ENCODE data around the gene LRP3.
"Not testable (repeated sequence)": the region's sequence is repeated elsewhere in the genome, so short reads cannot be mapped to it uniquely, and the experiment has no call there.

LRP3 gene

GRCh38 chr19:33193865-33194362 is at the start of gene LRP3:
TSS of gene LRP3 (plus strand) at chr19:33194330. CDS start at chr19:33194786, 456 bp downstream.
- peak; percentile 18 for DNase-seq (ENCODE audit: low read depth)
- H3K4me3 ChIP-seq (replicated peaks; ENCODE audit: low read depth, low read length) = peak within 1 kb of the TSS; percentile 63
- TF ChIP-seq, protein P1, sequence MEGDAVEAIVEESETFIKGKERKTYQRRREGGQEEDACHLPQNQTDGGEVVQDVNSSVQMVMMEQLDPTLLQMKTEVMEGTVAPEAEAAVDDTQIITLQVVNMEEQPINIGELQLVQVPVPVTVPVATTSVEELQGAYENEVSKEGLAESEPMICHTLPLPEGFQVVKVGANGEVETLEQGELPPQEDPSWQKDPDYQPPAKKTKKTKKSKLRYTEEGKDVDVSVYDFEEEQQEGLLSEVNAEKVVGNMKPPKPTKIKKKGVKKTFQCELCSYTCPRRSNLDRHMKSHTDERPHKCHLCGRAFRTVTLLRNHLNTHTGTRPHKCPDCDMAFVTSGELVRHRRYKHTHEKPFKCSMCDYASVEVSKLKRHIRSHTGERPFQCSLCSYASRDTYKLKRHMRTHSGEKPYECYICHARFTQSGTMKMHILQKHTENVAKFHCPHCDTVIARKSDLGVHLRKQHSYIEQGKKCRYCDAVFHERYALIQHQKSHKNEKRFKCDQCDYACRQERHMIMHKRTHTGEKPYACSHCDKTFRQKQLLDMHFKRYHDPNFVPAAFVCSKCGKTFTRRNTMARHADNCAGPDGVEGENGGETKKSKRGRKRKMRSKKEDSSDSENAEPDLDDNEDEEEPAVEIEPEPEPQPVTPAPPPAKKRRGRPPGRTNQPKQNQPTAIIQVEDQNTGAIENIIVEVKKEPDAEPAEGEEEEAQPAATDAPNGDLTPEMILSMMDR (IDR thresholded peaks at IDR 0.05; ENCODE audit: low read length, missing control alignments) = no peak

DNA sequence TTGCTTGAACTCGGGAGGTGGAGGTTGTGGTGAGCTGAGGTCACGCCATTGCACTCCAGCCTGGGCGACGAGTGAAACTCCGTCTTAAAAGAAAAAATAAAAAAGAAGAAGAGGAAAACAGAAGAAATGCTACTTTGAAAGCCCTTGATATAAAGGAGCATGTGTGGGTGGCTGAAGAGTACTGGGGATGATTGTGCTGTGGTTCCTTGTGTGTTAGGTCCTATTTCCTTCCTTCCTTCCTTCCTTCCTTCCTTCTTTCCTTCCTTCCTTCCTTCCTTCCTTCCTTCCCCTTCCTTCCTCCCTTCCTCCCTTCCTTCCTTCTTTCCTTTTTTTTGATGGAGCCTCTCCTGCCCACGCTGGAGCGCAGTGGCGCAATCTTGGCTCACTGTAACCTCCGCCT is 47.9 kb upstream of the LRP3 start:
- H3K4me3 ChIP-seq (replicated peaks; ENCODE audit: low read depth, low read length) = no peak overlapping the region
- TF ChIP-seq, protein P1 (IDR thresholded peaks at IDR 0.05; ENCODE audit: low read length, missing control alignments) = no peak

DNA sequence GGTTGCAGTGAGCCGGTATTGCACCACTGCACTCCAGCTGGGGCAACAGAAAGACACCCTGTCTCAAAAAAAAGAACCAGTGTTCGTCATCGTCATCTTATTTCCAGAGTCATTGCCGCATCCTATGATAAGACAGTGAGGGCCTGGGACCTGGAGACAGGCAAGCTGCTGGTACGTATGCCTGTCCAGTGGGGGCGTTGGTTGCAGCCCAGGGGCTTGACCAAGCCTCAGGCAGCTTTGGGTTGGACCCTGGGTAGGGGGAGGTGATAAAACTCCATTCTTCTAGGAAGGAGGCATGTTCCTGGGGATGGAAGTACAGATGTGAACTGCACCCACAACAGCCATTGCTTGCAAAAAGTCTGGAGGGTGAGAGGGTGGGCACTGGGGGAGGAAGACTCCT is 46.6 kb upstream of the LRP3 start:
- no peak for DNase-seq (ENCODE audit: low read depth)
- no peak overlapping the region for H3K4me3 ChIP-seq (replicated peaks; ENCODE audit: low read depth, low read length)

More for the DNA sequence above, 47.9 kb upstream of the LRP3 start:
- no peak for DNase-seq (ENCODE audit: low read depth)

DNA sequence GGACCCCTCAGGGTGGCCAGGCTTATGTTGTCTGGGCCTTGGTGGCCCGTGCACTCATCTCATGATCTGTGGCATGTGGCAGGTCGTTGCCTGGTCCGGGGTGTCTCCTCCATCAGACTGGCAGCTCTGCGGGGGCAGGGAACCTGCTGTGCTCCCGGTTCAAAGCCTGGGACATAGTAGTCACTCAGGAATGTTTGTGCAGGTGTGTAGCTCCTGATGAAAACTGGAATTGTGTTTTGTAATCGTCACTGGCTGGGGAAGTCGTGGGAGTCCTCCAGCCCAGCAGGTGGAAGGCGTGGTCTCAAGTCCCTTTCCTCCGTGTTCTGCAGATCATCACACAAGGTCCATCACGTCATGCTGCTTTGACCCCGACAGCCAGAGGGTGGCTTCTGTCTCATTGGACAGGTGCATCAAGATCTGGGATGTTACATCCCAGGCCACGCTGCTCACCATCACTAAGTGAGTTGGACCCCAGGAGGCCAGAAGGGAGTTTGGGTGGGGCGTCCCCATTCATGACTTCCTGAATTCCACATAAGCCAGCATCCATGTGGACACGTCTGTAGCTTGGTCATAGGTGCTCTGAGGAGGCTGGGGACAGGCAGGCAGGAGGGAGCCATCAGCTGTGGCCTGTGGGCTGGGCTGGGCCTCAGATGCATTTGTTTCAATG is 43.1 kb upstream of the LRP3 start:
- no peak overlapping the region for H3K4me3 ChIP-seq (replicated peaks; ENCODE audit: low read depth, low read length)
- no peak for DNase-seq (ENCODE audit: low read depth)
- TF ChIP-seq, protein P1 (IDR thresholded peaks at IDR 0.05; ENCODE audit: low read length, missing control alignments) = no peak

More for the DNA sequence above, 46.6 kb upstream of the LRP3 start:
- TF ChIP-seq, protein P1 (IDR thresholded peaks at IDR 0.05; ENCODE audit: low read length, missing control alignments) = no peak

DNA sequence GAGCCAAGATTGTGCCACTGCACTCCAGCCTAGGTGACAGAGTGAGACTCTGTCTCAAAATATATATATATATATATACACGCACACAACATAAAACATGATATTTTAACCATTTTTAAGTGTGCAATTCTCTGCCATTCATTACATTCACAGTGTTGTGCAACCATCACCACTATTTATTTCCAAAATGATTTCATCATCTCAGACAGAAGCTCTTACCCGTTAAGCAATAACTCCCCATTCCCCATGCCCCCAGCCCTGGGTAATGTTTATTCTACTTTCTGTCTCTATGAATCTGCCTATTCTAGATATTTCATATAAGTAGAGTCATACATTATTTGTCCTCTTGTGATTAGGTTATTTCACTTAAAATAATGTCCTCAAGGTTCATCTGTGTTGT is 42.0 kb upstream of the LRP3 start:
- TF ChIP-seq, protein P1 (IDR thresholded peaks at IDR 0.05; ENCODE audit: low read length, missing control alignments) = no peak
- peak; percentile 45 for DNase-seq (ENCODE audit: low read depth)
- no peak overlapping the region for H3K4me3 ChIP-seq (replicated peaks; ENCODE audit: low read depth, low read length)

GRCh38 chr19:33152625-33153024 is 41.5 kb upstream of the LRP3 start:
- H3K4me3 ChIP-seq (replicated peaks; ENCODE audit: low read depth, low read length); DNase-seq (ENCODE audit: low read depth): not testable (repeated sequence)

DNA sequence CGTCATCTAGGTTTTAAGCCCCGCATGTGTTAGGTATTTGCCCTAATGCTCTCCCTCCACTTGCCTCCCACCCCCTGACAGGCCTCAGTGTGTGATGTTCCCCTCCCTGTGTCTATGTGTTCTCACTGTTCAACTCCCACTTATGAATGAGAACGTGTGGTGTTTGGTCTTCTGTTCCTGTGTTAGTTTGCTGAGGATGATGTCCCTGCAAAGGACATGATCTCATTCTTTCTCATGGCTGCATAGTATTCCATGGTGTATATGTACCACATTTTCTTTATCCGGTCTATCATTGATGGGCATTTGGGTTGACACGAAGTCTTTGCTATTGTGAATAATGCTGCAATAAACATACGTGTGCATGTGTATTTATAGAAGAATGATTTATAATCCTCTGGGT is 39.8 kb upstream of the LRP3 start:
- H3K4me3 ChIP-seq (replicated peaks; ENCODE audit: low read depth, low read length); DNase-seq (ENCODE audit: low read depth): not testable (repeated sequence)

DNA sequence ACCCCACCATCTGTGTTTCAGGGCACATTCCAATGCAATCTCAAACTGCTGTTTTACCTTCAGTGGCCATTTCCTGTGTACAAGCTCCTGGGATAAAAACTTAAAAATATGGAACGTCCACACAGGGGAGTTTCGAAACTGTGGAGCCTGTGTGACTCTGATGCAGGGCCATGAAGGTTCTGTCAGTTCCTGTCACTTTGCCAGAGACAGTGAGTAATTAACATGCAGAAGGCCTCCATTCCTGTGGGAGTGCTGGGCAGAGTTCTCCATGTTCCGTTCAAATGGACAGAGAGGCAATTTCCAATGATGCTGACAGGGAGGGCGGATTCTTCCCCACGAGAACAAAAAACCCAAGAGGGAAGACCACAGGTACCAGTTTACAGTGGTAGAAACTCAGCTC is 37.8 kb upstream of the LRP3 start:
- TF ChIP-seq, protein P1 (IDR thresholded peaks at IDR 0.05; ENCODE audit: low read length, missing control alignments) = no peak
- DNase-seq (ENCODE audit: low read depth) = peak; percentile 82
- H3K4me3 ChIP-seq (replicated peaks; ENCODE audit: low read depth, low read length) = no peak overlapping the region

Measured in fibroblast of pulmonary artery (primary cell).